ENCODE data around the gene CYFIP2.

Gene CYFIP2

GRCh38 chr5:157290981-157291711 lies 25.2 kb downstream of the CYFIP2 start:
- Histone ChIP-seq H3K9ac (ENCODE audit: low read depth, low read length) (no peak overlapping the region), H3K27me3 (ENCODE audit: control insufficient read depth, insufficient read depth, low read length) (no peaks in the 10 kb centered on the region), H3K4me2 (ENCODE audit: low read length) (no peak overlapping the region), H3K4me1 (ENCODE audit: control insufficient read depth, insufficient read depth, low read length) (peaks cover 13% of the 10 kb centered on the region), H3K36me3 (ENCODE audit: insufficient read depth, low read length) (no peaks in the 10 kb centered on the region), H3K9me3 (replicated peaks; ENCODE audit: low read length) (no peaks in the 10 kb centered on the region), H3K4me3 (ENCODE audit: low read length) (no peak overlapping the region)

GRCh38 chr5:157292599-157292998 lies 26.7 kb downstream of the CYFIP2 start:
- H3K27me3 ChIP-seq (ENCODE audit: control insufficient read depth, insufficient read depth, low read length) = no peaks in the 10 kb centered on the region
- H3K4me3 ChIP-seq (ENCODE audit: low read length) = no peak overlapping the region
- H3K36me3 ChIP-seq (ENCODE audit: insufficient read depth, low read length) = no peaks in the 10 kb centered on the region
- H3K4me1 ChIP-seq (ENCODE audit: control insufficient read depth, insufficient read depth, low read length) = peaks cover 13% of the 10 kb centered on the region
- no peak overlapping the region for H3K4me2 ChIP-seq (ENCODE audit: low read length)
- no peak overlapping the region for H3K9ac ChIP-seq (ENCODE audit: low read depth, low read length)
- no peaks in the 10 kb centered on the region for H3K9me3 ChIP-seq (replicated peaks; ENCODE audit: low read length)

GRCh38 chr5:157294407-157295091 lies 28.6 kb downstream of the CYFIP2 start:
- Histone ChIP-seq H3K4me2 (ENCODE audit: low read length) (no peak overlapping the region), H3K4me1 (ENCODE audit: control insufficient read depth, insufficient read depth, low read length) (peaks cover 13% of the 10 kb centered on the region), H3K9me3 (replicated peaks; ENCODE audit: low read length) (no peaks in the 10 kb centered on the region), H3K27me3 (ENCODE audit: control insufficient read depth, insufficient read depth, low read length) (no peaks in the 10 kb centered on the region), H3K4me3 (ENCODE audit: low read length) (no peak overlapping the region), H3K36me3 (ENCODE audit: insufficient read depth, low read length) (no peaks in the 10 kb centered on the region), H3K9ac (ENCODE audit: low read depth, low read length) (no peak overlapping the region)

- Histone ChIP-seq H3K9ac (ENCODE audit: low read depth, low read length) (no peak overlapping the region), H3K9me3 (replicated peaks; ENCODE audit: low read length) (no peaks in the 10 kb centered on the region), H3K4me2 (ENCODE audit: low read length) (no peak overlapping the region), H3K36me3 (ENCODE audit: insufficient read depth, low read length) (no peaks in the 10 kb centered on the region), H3K4me3 (ENCODE audit: low read length) (no peak overlapping the region), H3K4me1 (ENCODE audit: control insufficient read depth, insufficient read depth, low read length) (peaks cover 11% of the 10 kb centered on the region), H3K27me3 (ENCODE audit: control insufficient read depth, insufficient read depth, low read length) (no peaks in the 10 kb centered on the region)
Measured at GRCh38 chr5:157295247-157295646, 29.3 kb downstream of the CYFIP2 start.

GRCh38 chr5:157300564-157300963 lies 34.6 kb downstream of the CYFIP2 start:
- Histone ChIP-seq H3K9me3 (replicated peaks; ENCODE audit: low read length) (no peaks in the 10 kb centered on the region), H3K36me3 (ENCODE audit: insufficient read depth, low read length) (no peaks in the 10 kb centered on the region), H3K4me3 (ENCODE audit: low read length) (no peak overlapping the region), H3K4me1 (ENCODE audit: control insufficient read depth, insufficient read depth, low read length) (no peaks in the 10 kb centered on the region), H3K27me3 (ENCODE audit: control insufficient read depth, insufficient read depth, low read length) (no peaks in the 10 kb centered on the region), H3K9ac (ENCODE audit: low read depth, low read length) (no peak overlapping the region), H3K4me2 (ENCODE audit: low read length) (no peak overlapping the region)

GRCh38 chr5:157301066-157301465 lies 35.1 kb downstream of the CYFIP2 start:
- Histone ChIP-seq H3K9me3 (replicated peaks; ENCODE audit: low read length) (no peaks in the 10 kb centered on the region), H3K27me3 (ENCODE audit: control insufficient read depth, insufficient read depth, low read length) (no peaks in the 10 kb centered on the region), H3K4me2 (ENCODE audit: low read length) (no peak overlapping the region), H3K9ac (ENCODE audit: low read depth, low read length) (no peak overlapping the region), H3K4me1 (ENCODE audit: control insufficient read depth, insufficient read depth, low read length) (no peaks in the 10 kb centered on the region), H3K4me3 (ENCODE audit: low read length) (no peak overlapping the region), H3K36me3 (ENCODE audit: insufficient read depth, low read length) (no peaks in the 10 kb centered on the region)

- H3K9me3 ChIP-seq (replicated peaks; ENCODE audit: low read length) = no peaks in the 10 kb centered on the region
- H3K27me3 ChIP-seq (ENCODE audit: control insufficient read depth, insufficient read depth, low read length) = no peaks in the 10 kb centered on the region
- H3K4me1 ChIP-seq (ENCODE audit: control insufficient read depth, insufficient read depth, low read length) = no peaks in the 10 kb centered on the region
- H3K36me3 ChIP-seq (ENCODE audit: insufficient read depth, low read length) = no peaks in the 10 kb centered on the region
- H3K4me3 ChIP-seq (ENCODE audit: low read length) = no peak overlapping the region
- no peak overlapping the region for H3K4me2 ChIP-seq (ENCODE audit: low read length)
- no peak overlapping the region for H3K9ac ChIP-seq (ENCODE audit: low read depth, low read length)
Measured at GRCh38 chr5:157303023-157303422, 37.1 kb downstream of the CYFIP2 start.

GRCh38 chr5:157303667-157304327 lies 37.9 kb downstream of the CYFIP2 start:
- Histone ChIP-seq H3K9ac (ENCODE audit: low read depth, low read length) (no peak overlapping the region), H3K4me2 (ENCODE audit: low read length) (no peak overlapping the region), H3K4me1 (ENCODE audit: control insufficient read depth, insufficient read depth, low read length) (no peaks in the 10 kb centered on the region), H3K4me3 (ENCODE audit: low read length) (no peak overlapping the region), H3K9me3 (replicated peaks; ENCODE audit: low read length) (no peaks in the 10 kb centered on the region), H3K27me3 (ENCODE audit: control insufficient read depth, insufficient read depth, low read length) (no peaks in the 10 kb centered on the region), H3K36me3 (ENCODE audit: insufficient read depth, low read length) (no peaks in the 10 kb centered on the region)

- Histone ChIP-seq H3K4me3 (ENCODE audit: low read length) (no peak overlapping the region), H3K36me3 (ENCODE audit: insufficient read depth, low read length) (no peaks in the 10 kb centered on the region), H3K4me1 (ENCODE audit: control insufficient read depth, insufficient read depth, low read length) (no peaks in the 10 kb centered on the region), H3K27me3 (ENCODE audit: control insufficient read depth, insufficient read depth, low read length) (no peaks in the 10 kb centered on the region), H3K4me2 (ENCODE audit: low read length) (no peak overlapping the region), H3K9me3 (replicated peaks; ENCODE audit: low read length) (no peaks in the 10 kb centered on the region), H3K9ac (ENCODE audit: low read depth, low read length) (no peak overlapping the region)
Measured at GRCh38 chr5:157306081-157306480, 40.2 kb downstream of the CYFIP2 start.

GRCh38 chr5:157306692-157307471 lies 41.0 kb downstream of the CYFIP2 start:
- H3K36me3 ChIP-seq (ENCODE audit: insufficient read depth, low read length) = no peaks in the 10 kb centered on the region
- no peak overlapping the region for H3K4me3 ChIP-seq (ENCODE audit: low read length)
- no peaks in the 10 kb centered on the region for H3K4me1 ChIP-seq (ENCODE audit: control insufficient read depth, insufficient read depth, low read length)
- H3K9ac ChIP-seq (ENCODE audit: low read depth, low read length) = no peak overlapping the region
- H3K27me3 ChIP-seq (ENCODE audit: control insufficient read depth, insufficient read depth, low read length) = no peaks in the 10 kb centered on the region
- no peak overlapping the region for H3K4me2 ChIP-seq (ENCODE audit: low read length)
- H3K9me3 ChIP-seq (replicated peaks; ENCODE audit: low read length) = no peaks in the 10 kb centered on the region

GRCh38 chr5:157308836-157309465 lies 43.0 kb downstream of the CYFIP2 start:
- no peak overlapping the region for H3K4me3 ChIP-seq (ENCODE audit: low read length)
- no peaks in the 10 kb centered on the region for H3K4me1 ChIP-seq (ENCODE audit: control insufficient read depth, insufficient read depth, low read length)
- H3K4me2 ChIP-seq (ENCODE audit: low read length) = no peak overlapping the region
- H3K27me3 ChIP-seq (ENCODE audit: control insufficient read depth, insufficient read depth, low read length) = no peaks in the 10 kb centered on the region
- no peaks in the 10 kb centered on the region for H3K36me3 ChIP-seq (ENCODE audit: insufficient read depth, low read length)
- H3K9me3 ChIP-seq (replicated peaks; ENCODE audit: low read length) = no peaks in the 10 kb centered on the region
- no peak overlapping the region for H3K9ac ChIP-seq (ENCODE audit: low read depth, low read length)

All from skeletal muscle satellite cell (primary cell).